H1 (cell line): ENCODE results near the gene OLFM3. TPM values are rescaled to one million over a fixed set of nuclear protein-coding genes. Genes with fewer than 3 reads are reported as not detected.

ENCODE experiments used
- CTCF ChIA-PET: fragments of 300-600 bp; sonication (Branson Sonifier 250); formaldehyde crosslinking; loops from one replicate; lab custom pipeline; 2021; ENCODE audit not compliant: partially characterized antibody; lab: Charles Lee
- POLR2A ChIA-PET: fragments of 300-600 bp; sonication (Branson Sonifier 250); formaldehyde crosslinking; loops from one replicate; lab custom pipeline; 2021; ENCODE audit warnings: inconsistent platforms; ENCODE audit not compliant: partially characterized antibody; lab: Charles Lee
- DNase-seq, 2 experiments: peaks; one replicate each; pipeline versions ENCODE4 v3.0.0 to v3.0.0-alpha.2; 2010 to 2022; ENCODE audit warnings: low spot score in 2 of 2, low read depth in 1 of 2, mixed read lengths in 1 of 2
- FAIRE-seq: peaks from 2 replicates; lab custom pipeline; 2011; peaks lifted over from hg19 to GRCh38; lab: Jason Lieb, UNC
- H2AFZ ChIP-seq: 2 replicates; pipeline ENCODE4 v1.8.1; 2012; ENCODE audit warnings: low read length, inconsistent platforms
- H2AK5ac ChIP-seq: 2 replicates; pipeline ENCODE4 v1.6.1; 2013; ENCODE audit warnings: low read depth, low read length
- H2BK120ac ChIP-seq: replicated peaks from 2 replicates; pipeline ENCODE3; 2013; ENCODE audit warnings: low read depth, low read length, inconsistent platforms
- H2BK12ac ChIP-seq: 2 replicates; pipeline ENCODE4 v1.6.1; 2013; ENCODE audit warnings: low read depth, low read length
- H2BK15ac ChIP-seq: 2 replicates; pipeline ENCODE4 v1.6.1; 2013; ENCODE audit warnings: low read length
- H2BK20ac ChIP-seq: 2 replicates; pipeline ENCODE4 v1.6.1; 2013; ENCODE audit warnings: low read length
- H2BK5ac ChIP-seq: 2 replicates; pipeline ENCODE4 v1.6.1; 2013; ENCODE audit warnings: low read depth, low read length
- H3K14ac ChIP-seq: 2 replicates; pipeline ENCODE4 v1.6.1; 2013; ENCODE audit warnings: inconsistent platforms; ENCODE audit not compliant: insufficient read length
- H3K18ac ChIP-seq: 2 replicates; pipeline ENCODE4 v1.6.1; 2013; ENCODE audit warnings: low read length; ENCODE audit errors: extremely low read depth
- H3K23ac ChIP-seq: 2 replicates; pipeline ENCODE4 v1.6.1; 2013; ENCODE audit warnings: inconsistent platforms; ENCODE audit not compliant: insufficient read length
- H3K23me2 ChIP-seq: 2 replicates; pipeline ENCODE4 v1.6.1; 2013; ENCODE audit warnings: low read depth, low read length
- H3K27ac ChIP-seq: 2 replicates; pipeline ENCODE4 v1.6.1; 2011; ENCODE audit warnings: low read depth, low read length, inconsistent platforms
- H3K27me3 ChIP-seq, 4 experiments: replicated peaks in 1 of 4; 1 replicate in 1 of 4; 2 replicates in 3 of 4; pipeline versions ENCODE4 v1.6.1 to v1.8.1; 2011 to 2013; ENCODE audit warnings: low read length in 3 of 4, mild to moderate bottlenecking in 3 of 4, inconsistent platforms in 2 of 4, mixed read lengths in 2 of 4, moderate library complexity in 1 of 4; ENCODE audit not compliant: control insufficient read depth in 3 of 4, insufficient read depth in 3 of 4; ENCODE audit errors: extremely low read depth in 1 of 4
- H3K36me3 ChIP-seq, 4 experiments: 2 replicates each; pipeline versions ENCODE4 v1.6.1 to v1.8.1; 2011 to 2013; ENCODE audit warnings: mild to moderate bottlenecking in 4 of 4, low read length in 3 of 4, moderate library complexity in 2 of 4, control low read depth in 1 of 4, inconsistent platforms in 1 of 4; ENCODE audit not compliant: insufficient read depth in 4 of 4, control insufficient read depth in 2 of 4
- H3K4ac ChIP-seq: replicated peaks from 2 replicates; pipeline ENCODE3; 2013; ENCODE audit warnings: low read length, low read depth, mixed read lengths, inconsistent platforms; ENCODE audit not compliant: insufficient read length
- H3K4me1 ChIP-seq, 4 experiments: replicated peaks in 1 of 4; 1 replicate in 1 of 4; 2 replicates in 3 of 4; pipeline versions ENCODE4 v1.6.1 to v1.8.1; 2011 to 2013; ENCODE audit warnings: low read length in 3 of 4, inconsistent platforms in 2 of 4, mixed read lengths in 1 of 4; ENCODE audit not compliant: insufficient read depth in 4 of 4, control insufficient read depth in 3 of 4
- H3K4me2 ChIP-seq, 2 experiments: 2 replicates each; pipeline versions ENCODE4 v1.6.1 to v1.8.1; 2011 to 2013; ENCODE audit warnings: low read depth in 2 of 2, low read length in 2 of 2, control low read depth in 1 of 2, inconsistent platforms in 1 of 2, mild to moderate bottlenecking in 1 of 2; ENCODE audit not compliant: insufficient read depth in 1 of 2
- H3K4me3 ChIP-seq, 4 experiments: fragments of 200-600, 300-600 bp in 1 of 4; sonication (generic), shearing (Covaris generic), sonication (Bioruptor Twin) in 1 of 4; 2 replicates each; pipeline versions ENCODE4 v1.5.1 to v1.8.1; 2011 to 2016; ENCODE audit warnings: low read length in 4 of 4, low read depth in 3 of 4, control low read depth in 2 of 4, inconsistent platforms in 2 of 4, mild to moderate bottlenecking in 2 of 4, mixed read lengths in 1 of 4, moderate library complexity in 1 of 4; ENCODE audit not compliant: insufficient read depth in 2 of 4; ENCODE audit errors: extremely low read depth in 1 of 4
- H3K56ac ChIP-seq: replicated peaks from 2 replicates; pipeline ENCODE3; 2013; ENCODE audit warnings: low read depth, mild to moderate bottlenecking, mixed read lengths, low read length, inconsistent platforms; ENCODE audit not compliant: insufficient read length
- H3K79me1 ChIP-seq: 2 replicates; pipeline ENCODE4 v1.6.1; 2013; ENCODE audit warnings: low read depth, low read length, control low read depth
- H3K79me2 ChIP-seq, 2 experiments: 2 replicates each; pipeline versions ENCODE4 v1.6.1 to v1.8.1; 2012 to 2013; ENCODE audit warnings: low read length in 2 of 2, mild to moderate bottlenecking in 2 of 2, inconsistent platforms in 1 of 2; ENCODE audit not compliant: insufficient read depth in 2 of 2, control insufficient read depth in 1 of 2
- H3K9ac ChIP-seq, 4 experiments: replicated peaks in 1 of 4; 1 replicate in 1 of 4; 2 replicates in 3 of 4; pipeline versions ENCODE4 v1.6.1 to v1.8.1; 2011 to 2013; ENCODE audit warnings: low read depth in 3 of 4, low read length in 3 of 4, control low read depth in 2 of 4, mild to moderate bottlenecking in 2 of 4, moderate library complexity in 2 of 4, inconsistent platforms in 1 of 4; ENCODE audit errors: extremely low read depth in 1 of 4
- H3K9me3 ChIP-seq, 2 experiments: 2 replicates each; pipeline versions ENCODE4 v1.6.1 to v1.8.1; 2012 to 2013; ENCODE audit warnings: mild to moderate bottlenecking in 2 of 2, moderate library complexity in 2 of 2, control low read depth in 1 of 2, inconsistent platforms in 1 of 2, low read depth in 1 of 2, low read length in 1 of 2, mixed read lengths in 1 of 2; ENCODE audit not compliant: insufficient read depth in 2 of 2
- H4K20me1 ChIP-seq, 2 experiments: replicated peaks in 1 of 2; 2 replicates each; pipeline versions ENCODE3 to v1.8.1; 2011 to 2013; ENCODE audit warnings: inconsistent platforms in 2 of 2, low read length in 2 of 2, mild to moderate bottlenecking in 1 of 2; ENCODE audit not compliant: insufficient read depth in 2 of 2, control insufficient read depth in 1 of 2
- H4K5ac ChIP-seq: 2 replicates; pipeline ENCODE4 v1.6.1; 2013; ENCODE audit warnings: low read length, low read depth, mixed read lengths, inconsistent platforms; ENCODE audit not compliant: insufficient read length
- H4K8ac ChIP-seq: 2 replicates; pipeline ENCODE4 v1.8.0; 2013; ENCODE audit warnings: mild to moderate bottlenecking, moderate library complexity, low read length, inconsistent platforms; ENCODE audit not compliant: insufficient read depth; ENCODE audit errors: extremely low read depth
- H4K91ac ChIP-seq: replicated peaks from 2 replicates; pipeline ENCODE3; 2013; ENCODE audit warnings: low read length, mixed read lengths, inconsistent platforms; ENCODE audit not compliant: insufficient read length
- CHD2 ChIP-seq: IDR thresholded peaks from 2 replicates; pipeline ENCODE4 v1.6.1; 2012; ENCODE audit warnings: low read length, improper control_type of control experiment
- E2F6 ChIP-seq: IDR thresholded peaks from 2 replicates; pipeline ENCODE4 v1.6.1; 2012; ENCODE audit warnings: inconsistent platforms
- NANOG ChIP-seq: IDR thresholded peaks from 2 replicates; pipeline ENCODE4 v1.6.1; 2011; ENCODE audit warnings: low read length, low read depth, mild to moderate bottlenecking, inconsistent platforms; ENCODE audit not compliant: insufficient read depth, poor library complexity, severe bottlenecking
- SIN3A ChIP-seq, 2 experiments: IDR thresholded peaks in 1 of 2; conservative IDR thresholded peaks in 1 of 2; 2 replicates each; pipeline ENCODE4 v1.6.1; 2011 to 2012; ENCODE audit warnings: low read length in 2 of 2, improper control_type of control experiment in 1 of 2, low read depth in 1 of 2, mild to moderate bottlenecking in 1 of 2
- SIRT6 ChIP-seq: IDR thresholded peaks from one replicate; pipeline ENCODE4 v1.7.1; 2012; ENCODE audit warnings: low read length, inconsistent platforms
- TAF7 ChIP-seq: optimal IDR thresholded peaks from 2 replicates; pipeline ENCODE3; 2011; ENCODE audit warnings: low read depth, mild to moderate bottlenecking, inconsistent platforms, low read length, moderate library complexity, borderline replicate concordance
- TBP ChIP-seq: IDR thresholded peaks from 2 replicates; pipeline ENCODE4 v1.6.1; 2011; ENCODE audit warnings: low read depth, low read length, improper control_type of control experiment
- TEAD4 ChIP-seq: IDR thresholded peaks from 2 replicates; pipeline ENCODE4 v1.6.1; 2012; ENCODE audit warnings: low read depth, low read length, inconsistent platforms, mixed read lengths
- whole genome bisulfite sequencing, 2 experiments: shearing (Covaris generic) in 1 of 2; methylation state at CpG; one replicate each; pipeline versions ENCODE4 v1.1.6 to v1.1.7; 2013 to 2015; ENCODE audit warnings: low lambda C conversion rate in 2 of 2, mixed read lengths in 2 of 2, inconsistent platforms in 1 of 2, low coverage in 1 of 2, missing lambda C conversion rate in 1 of 2; ENCODE audit not compliant: insufficient replicate concordance in 2 of 2, insufficient coverage in 1 of 2, insufficient read length in 1 of 2; ENCODE audit errors: extremely low coverage in 1 of 2, missing lambda C conversion rate in 1 of 2; 5-methylcytosine and 5-hydroxymethylcytosine counted together
- long read RNA-seq, 2 experiments: library from RNA in 1 of 2; library from capped mRNA in 1 of 2; stranded (forward); transcript quantifications; one replicate each; pipeline ENCODE4 v2.0.0, GENCODE V29; 2021; ENCODE audit warnings: inconsistent platforms in 1 of 2
- polyA minus RNA-seq, 3 experiments: library from RNA; depleted of rRNA, polyadenylated mRNA; stranded (reverse); fragments of >200 nt; gene quantifications; 1 replicate in 2 of 3; 2 replicates in 1 of 3; pipeline ENCODE4 v1.2.3, GENCODE V29; 2011
- polyA plus RNA-seq, 7 experiments: library from polyadenylated mRNA; depleted of rRNA in 3 of 7; stranded (reverse) in 5 of 7; unstranded in 2 of 7; fragments of >200 nt in 5 of 7; fragments of 200-250 nt in 2 of 7; gene quantifications; 1 replicate in 5 of 7; 2 replicates in 1 of 7; 4 replicates in 1 of 7; pipeline versions ENCODE4 v1.2.1 to v1.2.3, GENCODE V29; 2011 to 2013; ENCODE audit warnings: missing spikeins in 2 of 7, mixed read lengths in 2 of 7
- total RNA-seq: library from RNA; stranded (reverse); fragmentation: NEBNext Ultra II Directional; extraction: Animal tissue kit (Norgen Biotek cat#: 25700); gene quantifications from 2 replicates; pipeline ENCODE4 v1.2.1, GENCODE V29; 2021

The OLFM3 gene
- 0.32 and 0.73 TPM in 2 replicates for total RNA-seq
- polyA plus RNA-seq (2011; rRNA removed): 0.19 and 0.30 TPM in 2 replicates
- polyA plus RNA-seq (2011; cell fraction: cytosol; rRNA removed): 0.32 TPM
- 0.19 TPM for polyA plus RNA-seq (2011; cell fraction: nucleus; rRNA removed)
- 0.45 to 1.3 TPM (median 0.60 TPM) in 4 replicates for polyA plus RNA-seq (2012, experiment 1 of 2)
- 0.04 TPM for polyA plus RNA-seq (2012, experiment 2 of 2)
- 0.63 TPM for polyA plus RNA-seq (2013, experiment 1 of 2)
- polyA plus RNA-seq (2013, experiment 2 of 2): 0.72 TPM
- polyA minus RNA-seq (2011; rRNA and poly(A)+ RNA removed): 0.69 and 1.8 TPM in 2 replicates
- polyA minus RNA-seq (2011; cell fraction: cytosol; rRNA and poly(A)+ RNA removed): not detected
- 0.40 TPM for polyA minus RNA-seq (2011; cell fraction: nucleus; rRNA and poly(A)+ RNA removed)
- long read RNA-seq, experiment 1, partial matches to known transcripts: 0 of 1 reads
- long read RNA-seq, experiment 1, other reads (novel, unspliced or antisense): 1 of 1 reads
- long read RNA-seq, experiment 2, partial matches to known transcripts: 1 of 1 reads
- long read RNA-seq, experiment 2, other reads (novel, unspliced or antisense): 0 of 1 reads

GRCh38 chr1:101996825-101997465 lies at the start of gene OLFM3:
OLFM3 (minus strand) TSS chr1:101996926.
- no peak within 1 kb of the TSS for H3K56ac ChIP-seq
- H2AFZ ChIP-seq: peak within 1 kb of the TSS; percentile 99
- H2BK20ac ChIP-seq: no peak within 1 kb of the TSS
- peaks cover 9% of the 10 kb centered on the region for H3K23me2 ChIP-seq
- ChIA-PET POLR2A (interaction anchor here (1.4 kb wide), 1 partner anchor 10 kb away, joined by 3 read pairs; no protein-coding TSS in a partner anchor), CTCF (interaction anchor here (0.8 to 2.6 kb wide), 11 partner anchors 11 to 437 kb away, joined by 3 to 15 read pairs (median 3); no protein-coding TSS in a partner anchor)
- FAIRE-seq (no peak), DNase-seq (peak; percentile 43 to 81)
- H3K4me1 ChIP-seq: no peaks in the 10 kb centered on the region
- no peaks in the 10 kb centered on the region for H3K79me2 ChIP-seq
- peak within 1 kb of the TSS; percentile 86 to 97 for H3K4me2 ChIP-seq
- no peak within 1 kb of the TSS for H2BK15ac ChIP-seq
- no peak within 1 kb of the TSS for H3K23ac ChIP-seq
- H4K5ac ChIP-seq: no peak within 1 kb of the TSS
- H4K8ac ChIP-seq: no peak within 1 kb of the TSS
- no peak within 1 kb of the TSS for H3K27ac ChIP-seq
- peaks cover 0 to 1% of the 10 kb centered on the region in 2 experiments for H4K20me1 ChIP-seq
- H3K9me3 ChIP-seq: no peaks in the 10 kb centered on the region
- 8% methylated on average over 23 of the region's 24 CpGs; no CpG with 5 or more reads in 1 of the 2 experiments for WGBS, 2 experiments
- H3K18ac ChIP-seq: no peak within 1 kb of the TSS
- H3K4ac ChIP-seq: no peak within 1 kb of the TSS
- H2BK5ac ChIP-seq: no peak within 1 kb of the TSS
- no peak within 1 kb of the TSS for H2AK5ac ChIP-seq
- peak within 1 kb of the TSS; percentile 48 to 70 (median 52); a peak in 7 of 8 replicates for H3K4me3 ChIP-seq
- no peak within 1 kb of the TSS for H2BK12ac ChIP-seq
- H4K91ac ChIP-seq: no peak within 1 kb of the TSS
- peak within 1 kb of the TSS in 2 of 4 experiments; percentile 23 to 34; a peak in 1 of 7 replicates for H3K9ac ChIP-seq
- no peak within 1 kb of the TSS for H3K14ac ChIP-seq
- no peak within 1 kb of the TSS for H2BK120ac ChIP-seq
- H3K79me1 ChIP-seq: no peaks in the 10 kb centered on the region
- no peaks in the 10 kb centered on the region for H3K36me3 ChIP-seq
- no peaks in the 10 kb centered on the region for H3K27me3 ChIP-seq
- TF ChIP-seq TEAD4: peak; percentile 43
- no peak for TF ChIP-seq E2F6
- no peak for TF ChIP-seq SIRT6
- peak; percentile 9 for TF ChIP-seq NANOG
- 0 out of 2 replicates have a peak, but pooled peaks have one; percentile 14 for TF ChIP-seq CHD2
- no peak for TF ChIP-seq TAF7
- peak; percentile 63 to 70; a peak in 1 of 4 replicates for TF ChIP-seq SIN3A (conservative IDR thresholded peaks at IDR 0.05 in 1 of 2, IDR thresholded peaks at IDR 0.05 in 1 of 2; ENCODE audit: low read depth in 1 of 2, low read length in 2 of 2)
- TF ChIP-seq TBP: 0 out of 2 replicates have a peak, but pooled peaks have one; percentile 20
